WTC11 (cell line): ENCODE measurements around the gene TNS4. TPM values are rescaled to one million over a fixed set of nuclear protein-coding genes. Genes with fewer than 3 reads are reported as not detected.

Source experiments
- ATAC-seq: fragments of 200-7000 bp; cut with Tn5 transposase; 2 replicates; pipeline ENCODE4 v1.10.0; 2021; ENCODE audit warnings: mild to moderate bottlenecking, moderate library complexity
- CTCF ChIA-PET: fragments of 300-600 bp; sonication (Branson Sonifier 250); formaldehyde crosslinking; loops from one replicate; lab custom pipeline; 2021; ENCODE audit warnings: antibody characterized with exemption; lab: Charles Lee
- POLR2A ChIA-PET: fragments of 350-600 bp; sonication (Branson Sonifier 250); formaldehyde crosslinking; loops from one replicate; lab custom pipeline; 2021; ENCODE audit warnings: antibody characterized with exemption; lab: Charles Lee
- DNase-seq: peaks from one replicate; pipeline ENCODE4 v3.0.0; 2021; ENCODE audit warnings: low spot score
- H3K27ac Mint-ChIP-seq: 2 replicates; pipeline ENCODE4 v1.8.0; 2021; ENCODE audit warnings: mixed read lengths
- H3K27me3 Mint-ChIP-seq: 2 replicates; pipeline ENCODE4 v1.8.0; 2021; ENCODE audit warnings: low read depth, mild to moderate bottlenecking, moderate library complexity, mixed read lengths
- H3K36me3 Mint-ChIP-seq: 2 replicates; pipeline ENCODE4 v1.8.0; 2021; ENCODE audit warnings: mixed read lengths
- H3K4me1 Mint-ChIP-seq: 2 replicates; pipeline ENCODE4 v1.8.0; 2022; ENCODE audit warnings: mixed read lengths
- H3K4me3 Mint-ChIP-seq: 2 replicates; pipeline ENCODE4 v1.8.0; 2021; ENCODE audit warnings: mild to moderate bottlenecking, moderate library complexity, mixed read lengths
- H3K9me3 Mint-ChIP-seq: 2 replicates; pipeline ENCODE4 v1.8.0; 2021; ENCODE audit warnings: mixed read lengths
- AFF4 ChIP-seq: sonication (generic); formaldehyde crosslinking; IDR thresholded peaks from 2 replicates; pipeline ENCODE4 v1.8.1; 2023; ENCODE audit warnings: mild to moderate bottlenecking, missing genetic modification reagents, borderline replicate concordance
- ATF1 ChIP-seq: sonication (generic); formaldehyde crosslinking; IDR thresholded peaks from 2 replicates; pipeline ENCODE4 v1.8.1; 2023; ENCODE audit warnings: mild to moderate bottlenecking, moderate library complexity, missing genetic modification reagents
- ATF6 ChIP-seq: sonication (generic); formaldehyde crosslinking; IDR thresholded peaks from 2 replicates; pipeline ENCODE4 v1.8.1; 2023; ENCODE audit warnings: mild to moderate bottlenecking, missing genetic modification reagents
- CBFB ChIP-seq: sonication (generic); formaldehyde crosslinking; IDR thresholded peaks from 2 replicates; pipeline ENCODE4 v1.8.1; 2022; ENCODE audit warnings: mild to moderate bottlenecking, low read depth, missing genetic modification reagents
- CREM ChIP-seq: sonication (generic); formaldehyde crosslinking; IDR thresholded peaks from 2 replicates; pipeline ENCODE4 v1.8.1; 2022; ENCODE audit warnings: mild to moderate bottlenecking, missing genetic modification reagents, moderate library complexity
- FOXJ3 ChIP-seq: sonication (generic); formaldehyde crosslinking; IDR thresholded peaks from 2 replicates; pipeline ENCODE4 v1.9.0; 2021; ENCODE audit warnings: missing genetic modification reagents, mild to moderate bottlenecking, borderline replicate concordance
- FOXP1 ChIP-seq: sonication (generic); formaldehyde crosslinking; IDR thresholded peaks from 2 replicates; pipeline ENCODE4 v1.8.0; 2022; ENCODE audit warnings: missing genetic modification reagents, mild to moderate bottlenecking, moderate library complexity, borderline replicate concordance
- GTF2I ChIP-seq: fragments of 250-450 bp; sonication (Bioruptor Pico); conservative IDR thresholded peaks from 2 replicates; pipeline ENCODE4 v1.4.0; 2021; ENCODE audit warnings: mild to moderate bottlenecking
- HMGXB4 ChIP-seq: sonication (generic); formaldehyde crosslinking; IDR thresholded peaks from 2 replicates; pipeline ENCODE4 v1.8.1; 2023; ENCODE audit warnings: mild to moderate bottlenecking, moderate library complexity, missing genetic modification reagents
- IRF2 ChIP-seq: sonication (generic); formaldehyde crosslinking; IDR thresholded peaks from 2 replicates; pipeline ENCODE4 v1.8.0; 2022; ENCODE audit warnings: low read depth, missing genetic modification reagents, borderline replicate concordance
- OVOL2 ChIP-seq: fragments of 250-450 bp; sonication (Bioruptor Pico); IDR thresholded peaks from 2 replicates; pipeline ENCODE4 v1.9.0; 2021; ENCODE audit warnings: mild to moderate bottlenecking, borderline replicate concordance
- USF2 ChIP-seq: sonication (generic); formaldehyde crosslinking; IDR thresholded peaks from 2 replicates; pipeline ENCODE4 v1.8.1; 2023; ENCODE audit warnings: mild to moderate bottlenecking, missing genetic modification reagents, moderate library complexity
- ZBTB21 ChIP-seq: sonication (generic); formaldehyde crosslinking; IDR thresholded peaks from 2 replicates; pipeline ENCODE4 v1.8.1; 2023; ENCODE audit warnings: mild to moderate bottlenecking, missing genetic modification reagents, borderline replicate concordance
- ZBTB43 ChIP-seq: sonication (generic); formaldehyde crosslinking; IDR thresholded peaks from 2 replicates; pipeline ENCODE4 v1.8.1; 2023; ENCODE audit warnings: mild to moderate bottlenecking, missing genetic modification reagents
- ZMAT4 ChIP-seq: fragments of 250-450 bp; sonication (Bioruptor Pico); IDR thresholded peaks from 2 replicates; pipeline ENCODE4 v1.9.0; 2021; ENCODE audit warnings: mild to moderate bottlenecking
- ZNF263 ChIP-seq: sonication (generic); formaldehyde crosslinking; IDR thresholded peaks from 2 replicates; pipeline ENCODE4 v1.8.1; 2022; ENCODE audit warnings: low read depth, mild to moderate bottlenecking, moderate library complexity, missing genetic modification reagents
- ZNF281 ChIP-seq: sonication (generic); formaldehyde crosslinking; IDR thresholded peaks from 2 replicates; pipeline ENCODE4 v1.8.0; 2023; ENCODE audit warnings: mild to moderate bottlenecking, missing genetic modification reagents
- ZNF416 ChIP-seq: fragments of 250-450 bp; sonication (Bioruptor Pico); IDR thresholded peaks from 2 replicates; pipeline ENCODE4 v1.9.0; 2021; ENCODE audit warnings: mild to moderate bottlenecking, inconsistent platforms
- total RNA-seq: library from RNA; stranded (reverse); gene quantifications from 3 replicates; pipeline ENCODE4 v1.2.3, GENCODE V29; 2021

The TNS4 gene
- total RNA-seq, 1 experiment from 2014 or later, result 0.87 TPM

GRCh38 chr17:40498281-40499084, 2.9 kb downstream of the TNS4 start:
- TF ChIP-seq ZBTB21 (CRISPR knock-in tag) (no peak), ATF6 (CRISPR knock-in tag) (no peak), ZBTB43 (CRISPR knock-in tag) (no peak)
- Mint-ChIP-seq H3K4me3 (no peak overlapping the region), H3K27ac (peak overlapping the region; percentile 63), H3K4me1 (peaks cover 47% of the 10 kb centered on the region), H3K27me3 (no peaks in the 10 kb centered on the region; the same call in 1 of the 2 replicates), H3K9me3 (peaks cover 5% of the 10 kb centered on the region), H3K36me3 (no peaks in the 10 kb centered on the region)
- ChIA-PET CTCF (interaction anchor here (0.6 to 8.1 kb wide), 17 partner anchors 8 to 279 kb away, joined by 3 to 74 read pairs (median 4); partner anchors contain the start of gene WIPF2), POLR2A (interaction anchor here (1.7 to 2.3 kb wide), 2 partner anchors 8 to 22 kb away, joined by 4 to 10 read pairs; no protein-coding TSS in a partner anchor)
- DNase-seq (no peak), ATAC-seq (no peak)

- no peak for DNase-seq
- Mint-ChIP-seq H3K27ac (no peak overlapping the region), H3K27me3 (no peaks in the 10 kb centered on the region; the same call in 1 of the 2 replicates), H3K36me3 (no peaks in the 10 kb centered on the region), H3K4me1 (peaks cover 50% of the 10 kb centered on the region), H3K9me3 (no peaks in the 10 kb centered on the region), H3K4me3 (no peak overlapping the region)
- ATAC-seq, result no peak
- ChIA-PET CTCF (interaction anchor here (0.6 to 8.1 kb wide), 6 partner anchors 10 to 164 kb away, joined by 3 to 74 read pairs (median 4); no protein-coding TSS in a partner anchor), POLR2A (interaction anchor here (2.3 kb wide), 1 partner anchor 7 kb away, joined by 10 read pairs; no protein-coding TSS in a partner anchor)
- TF ChIP-seq FOXJ3 (CRISPR knock-in tag) (no peak), IRF2 (CRISPR knock-in tag) (no peak), USF2 (no peak), ZNF263 (CRISPR knock-in tag) (no peak), ZNF416 (CRISPR knock-in tag) (no peak), CREM (CRISPR knock-in tag) (no peak), CBFB (no peak), ATF1 (no peak), AFF4 (no peak), FOXP1 (CRISPR knock-in tag) (no peak), HMGXB4 (CRISPR knock-in tag) (no peak), GTF2I (no peak), OVOL2 (no peak), ZMAT4 (no peak), ZNF281 (CRISPR knock-in tag) (no peak)
Observed at GRCh38 chr17:40497695-40498094, 3.7 kb downstream of the TNS4 start.
